Measurements from ENCODE around the gene EIF4A3.

The EIF4A3 gene

GRCh38 chr17:80133626-80133970 lies 13.3 kb downstream of the EIF4A3 start:
- DNase-seq (ENCODE audit: low spot score), result no peak

- DNase-seq (ENCODE audit: low spot score), result no peak
These were observed 13.9 kb downstream of the EIF4A3 start for GRCh38 chr17:80132906-80133625.

DNA sequence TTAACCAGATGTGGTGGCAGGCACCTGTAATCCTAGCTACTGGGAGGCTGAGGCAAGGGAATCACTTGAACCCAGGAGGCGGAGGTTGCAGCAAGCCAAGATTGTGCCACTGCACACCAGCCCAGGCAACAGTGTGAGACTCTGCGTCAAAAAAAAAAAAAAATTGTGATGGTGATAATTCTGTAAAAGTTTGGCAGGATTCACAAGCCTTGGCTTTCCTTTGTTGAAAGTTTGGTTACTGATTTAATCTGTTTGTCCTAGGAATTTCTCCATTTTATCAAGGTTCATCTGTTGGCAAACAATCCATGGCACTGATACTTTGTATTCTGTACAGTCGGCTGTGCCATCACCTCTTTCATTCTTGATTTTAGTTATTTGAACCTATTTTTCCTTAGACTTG lies 15.9 kb downstream of the EIF4A3 start:
- no peak for DNase-seq (ENCODE audit: low spot score)

DNA sequence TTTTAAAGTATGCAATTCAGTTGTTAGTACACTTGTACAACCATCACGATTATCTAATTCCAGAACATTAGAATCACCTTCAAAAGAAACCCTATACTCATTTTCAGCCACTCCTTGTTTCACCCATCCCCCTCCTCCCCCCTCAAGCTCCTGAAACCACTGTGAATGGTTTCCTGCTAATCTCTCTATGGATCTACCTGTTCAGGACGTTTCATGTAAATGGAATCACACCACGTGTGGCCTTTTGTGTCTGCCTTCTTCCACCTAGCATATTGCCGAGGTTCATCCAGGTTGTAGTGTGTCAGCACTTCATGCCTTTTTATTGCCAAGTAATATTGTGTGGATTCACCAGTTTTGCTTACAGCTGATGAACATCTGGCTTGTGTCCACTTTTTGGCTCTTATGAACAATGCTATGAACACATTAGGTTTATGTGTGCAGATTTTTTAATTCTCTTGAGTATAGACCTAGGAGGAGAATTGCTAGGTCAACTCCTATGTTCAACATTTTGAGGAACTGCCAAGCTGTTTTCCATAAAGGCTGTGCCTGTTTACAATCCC lies 17.8 kb downstream of the EIF4A3 start:
- DNase-seq (ENCODE audit: low spot score), result no peak

- DNase-seq (ENCODE audit: low spot score), result no peak
These were observed 20.5 kb downstream of the EIF4A3 start for GRCh38 chr17:80126449-80126715.

DNA sequence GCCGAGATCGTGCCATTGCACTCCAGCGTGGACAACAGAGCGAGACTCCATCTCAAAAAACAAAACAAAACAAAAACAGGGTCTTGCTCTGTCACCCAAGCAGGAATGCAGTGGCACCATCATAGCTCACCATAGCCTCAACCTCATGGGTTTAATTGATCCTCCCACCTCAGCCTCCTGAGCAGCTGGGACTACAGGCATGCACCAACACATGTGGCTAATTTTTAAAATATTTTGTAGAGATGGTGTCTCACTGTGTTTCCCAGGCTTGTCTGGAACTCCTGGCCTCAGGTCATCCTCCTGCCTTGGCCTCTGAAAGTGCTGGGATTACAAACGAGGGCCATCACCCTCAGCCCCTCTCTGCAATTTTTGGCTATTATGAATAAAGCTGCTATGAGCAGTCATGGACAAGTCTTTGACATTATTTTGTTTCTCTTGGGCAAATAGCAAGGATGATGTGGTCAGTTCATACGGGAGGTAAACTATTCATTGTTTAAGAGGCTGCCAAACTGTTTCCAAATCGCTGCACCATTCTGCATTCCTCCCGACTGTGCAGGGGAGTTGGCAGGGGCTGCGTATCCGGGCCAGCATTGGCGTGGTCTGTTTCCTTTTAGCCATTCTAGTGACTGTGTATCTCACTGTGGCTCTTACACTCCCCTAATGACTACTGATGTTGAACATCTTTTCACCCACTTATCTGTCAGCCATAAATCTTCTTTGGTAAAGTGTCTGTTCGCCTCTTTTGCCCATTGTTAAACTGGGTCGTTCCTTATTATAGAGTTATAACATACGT lies 21.1 kb downstream of the EIF4A3 start:
- DNase-seq (ENCODE audit: low spot score), result peak; percentile 86

DNA sequence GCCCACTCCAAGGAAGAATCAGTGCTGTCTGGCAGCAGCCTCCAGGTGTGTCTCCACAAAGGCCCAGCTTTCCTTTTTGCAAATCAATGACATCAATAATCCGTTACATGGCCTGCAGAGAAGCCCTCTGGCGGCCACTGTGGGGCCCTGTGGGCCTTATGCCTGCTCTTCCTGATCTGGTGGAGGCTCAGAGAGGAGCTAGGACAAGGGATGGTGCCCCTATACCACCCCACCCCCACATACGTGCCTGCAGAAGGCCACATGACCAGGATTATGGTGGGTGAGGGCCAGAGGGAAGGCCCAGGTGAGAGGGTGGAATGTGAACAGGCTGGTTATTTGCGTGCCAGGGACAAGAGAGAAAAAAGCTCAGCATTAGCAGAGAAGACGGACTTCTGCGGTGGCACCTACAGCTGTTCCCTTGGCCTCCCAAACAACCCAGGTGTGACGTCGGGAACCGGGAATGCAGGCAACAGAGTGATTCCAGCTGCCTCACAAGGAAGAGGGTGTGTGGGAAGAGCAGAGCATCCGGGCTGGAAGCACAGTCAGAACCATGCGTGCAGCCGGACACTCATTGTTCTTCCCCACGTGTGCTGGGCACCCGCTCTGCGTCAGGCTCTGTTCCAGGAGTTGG lies 22.5 kb downstream of the EIF4A3 start:
- DNase-seq (ENCODE audit: low spot score), result peak; percentile 25

DNA sequence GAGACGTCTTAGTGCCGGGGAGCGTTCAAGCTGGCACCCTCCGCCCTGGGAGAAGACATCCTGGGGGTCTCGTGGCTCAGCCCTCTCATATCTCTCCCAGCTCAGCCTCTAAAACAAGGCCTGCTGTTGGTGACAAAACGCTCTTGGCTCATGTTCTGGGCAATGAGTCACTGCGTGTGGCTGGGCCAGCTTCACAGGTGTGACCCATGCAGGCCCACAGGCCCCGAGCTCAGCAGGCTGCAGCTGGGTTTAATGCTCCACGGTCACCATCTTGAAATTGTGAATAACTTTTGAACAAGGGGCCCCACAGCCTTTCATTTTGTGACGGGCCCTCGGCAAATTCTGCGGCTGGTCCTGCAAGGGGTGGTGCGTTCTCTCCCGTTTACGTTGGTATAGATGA lies 23.1 kb downstream of the EIF4A3 start:
- peak; percentile 58 for DNase-seq (ENCODE audit: low spot score)

- no peak for DNase-seq (ENCODE audit: low spot score)
These were observed 23.9 kb downstream of the EIF4A3 start for GRCh38 chr17:80122926-80123505.

GRCh38 chr17:80122026-80122575 lies 24.8 kb downstream of the EIF4A3 start:
- DNase-seq (ENCODE audit: low spot score), result no peak

- no peak for DNase-seq (ENCODE audit: low spot score)
These were observed 27.1 kb downstream of the EIF4A3 start for GRCh38 chr17:80119839-80120238.

- DNase-seq (ENCODE audit: low spot score), result no peak
These were observed 27.6 kb downstream of the EIF4A3 start for GRCh38 chr17:80119271-80119791.

GRCh38 chr17:80118601-80119270 lies 28.2 kb downstream of the EIF4A3 start:
- DNase-seq (ENCODE audit: low spot score), result no peak

DNA sequence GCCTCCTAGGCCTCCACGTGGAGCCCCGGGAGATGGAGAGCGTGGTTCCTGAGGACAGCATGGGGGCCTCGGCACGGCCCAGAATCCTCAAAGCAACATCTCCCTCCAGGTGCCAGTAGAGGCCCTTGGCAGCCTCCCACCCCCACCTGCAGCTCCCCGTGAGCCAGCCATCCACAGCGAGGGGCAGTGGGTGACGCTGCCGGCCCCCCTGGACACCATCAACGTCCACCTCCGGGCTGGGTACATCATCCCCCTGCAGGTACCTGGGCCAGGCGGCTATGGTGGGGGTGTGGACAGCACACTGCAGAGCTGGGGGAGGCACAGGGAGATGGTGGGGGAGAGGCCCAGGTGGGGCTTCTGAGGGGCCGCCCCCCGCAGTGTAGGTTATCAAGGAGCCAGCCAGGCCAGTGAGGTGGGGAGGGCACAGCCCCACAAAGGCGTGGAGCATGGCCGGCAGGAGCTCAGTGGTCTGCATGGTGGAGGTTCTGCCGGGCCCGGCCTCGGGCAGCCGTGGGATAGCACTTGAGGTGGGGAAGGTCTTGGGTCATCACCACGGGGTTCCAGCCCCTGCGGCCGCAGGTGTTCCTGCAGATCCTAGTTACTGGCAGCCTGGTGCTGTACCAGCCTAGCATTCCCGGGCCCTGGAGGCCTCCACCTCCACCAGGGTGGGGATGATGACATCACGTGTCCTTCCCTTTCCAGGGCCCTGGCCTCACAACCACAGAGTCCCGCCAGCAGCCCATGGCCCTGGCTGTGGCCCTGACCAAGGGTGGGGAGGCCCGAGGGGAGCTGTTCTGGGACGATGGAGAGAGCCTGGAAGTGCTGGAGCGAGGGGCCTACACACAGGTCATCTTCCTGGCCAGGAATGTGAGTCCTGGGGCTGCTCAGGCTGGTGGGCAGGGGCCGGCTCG lies 29.2 kb downstream of the EIF4A3 start:
- DNase-seq (ENCODE audit: low spot score), result no peak

- no peak for DNase-seq (ENCODE audit: low spot score)
These were observed 30.0 kb downstream of the EIF4A3 start for GRCh38 chr17:80116921-80117380.

DNA sequence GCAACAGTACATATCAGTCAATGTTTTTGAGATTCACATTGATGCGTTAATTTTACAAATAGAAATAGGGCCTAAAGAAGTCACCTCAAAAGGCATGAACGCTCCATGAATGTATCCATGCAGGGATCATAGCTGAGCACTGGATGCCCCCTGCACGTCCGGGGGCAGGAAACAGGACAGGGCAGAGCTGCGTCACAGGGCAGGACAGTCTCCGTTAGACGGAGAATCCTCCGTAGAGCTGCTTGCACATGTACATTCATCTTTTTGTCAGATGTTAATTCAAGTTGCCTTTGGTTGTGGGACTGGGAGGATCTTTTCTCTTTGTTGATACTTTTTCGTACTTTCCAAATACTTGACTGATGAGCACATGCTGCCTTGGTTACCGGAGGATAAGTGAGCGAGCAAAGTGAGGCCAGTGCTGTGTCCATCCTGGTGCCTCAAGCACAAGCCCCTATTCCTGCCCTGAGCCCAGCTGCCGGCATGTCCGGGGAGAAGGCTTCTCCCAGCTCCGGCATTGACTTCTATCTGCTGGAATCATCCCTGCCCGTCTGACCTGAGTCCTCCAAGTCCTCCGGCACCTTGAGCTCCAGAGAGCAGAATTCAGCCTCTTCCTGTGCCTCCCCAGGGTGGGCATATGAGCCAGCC lies 30.5 kb downstream of the EIF4A3 start:
- DNase-seq (ENCODE audit: low spot score), result peak; percentile 70

DNA sequence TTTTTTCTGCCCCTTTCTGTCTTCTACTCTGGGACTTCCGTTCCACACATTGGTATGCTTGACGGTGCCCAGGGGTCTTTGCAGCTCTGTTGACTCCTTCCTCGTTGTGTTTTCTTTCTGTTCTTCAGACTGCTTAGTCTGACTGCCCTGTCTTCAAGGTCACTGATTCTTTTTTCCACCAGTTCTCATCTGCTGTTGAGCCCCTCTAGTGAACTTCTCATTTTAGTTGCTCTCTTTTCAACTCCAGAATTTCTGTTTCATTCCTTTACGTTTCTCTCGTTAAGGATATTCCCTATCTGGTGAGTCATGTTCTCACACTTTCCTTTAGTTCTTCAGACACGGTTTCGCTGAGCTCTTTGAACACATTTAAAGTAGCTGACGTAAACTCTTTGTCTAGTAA lies 31.8 kb downstream of the EIF4A3 start:
- no peak for DNase-seq (ENCODE audit: low spot score)

DNA sequence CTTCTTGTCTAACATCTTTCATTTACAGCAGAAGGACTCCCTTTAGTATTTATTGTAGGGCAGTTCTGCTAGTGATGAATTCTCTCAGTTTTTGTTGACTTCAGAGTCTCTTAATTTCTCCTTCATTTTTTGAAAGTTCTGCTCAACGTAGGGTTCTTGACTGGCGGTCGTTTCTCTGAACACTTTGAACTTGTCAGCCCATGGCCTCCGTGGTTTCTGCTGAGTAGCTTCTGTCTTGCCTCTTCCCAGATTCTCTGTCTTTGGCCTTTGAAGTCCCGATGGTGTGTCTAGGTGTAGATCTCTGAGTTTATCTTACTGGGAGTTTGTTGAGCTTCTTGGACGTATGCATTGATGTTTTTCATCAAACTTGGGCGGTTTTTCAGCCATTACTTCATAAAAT lies 32.2 kb downstream of the EIF4A3 start:
- no peak for DNase-seq (ENCODE audit: low spot score)

GRCh38 chr17:80113033-80113484 lies 33.9 kb downstream of the EIF4A3 start:
- no peak for DNase-seq (ENCODE audit: low spot score)
